NT2/D1 (cell line): ENCODE data around the gene CCL22.

ENCODE experiments used
- DNase-seq: peaks from one replicate; pipeline ENCODE4 v3.0.0-alpha.2; 2011; ENCODE audit warnings: low read depth, low spot score
- H3K27me3 ChIP-seq: 2 replicates; pipeline ENCODE4 v1.6.0; 2011; ENCODE audit warnings: mild to moderate bottlenecking; ENCODE audit not compliant: insufficient read length, insufficient read depth
- H3K36me3 ChIP-seq: 2 replicates; pipeline ENCODE4 v1.6.1; 2011; ENCODE audit warnings: mild to moderate bottlenecking, low read length, mixed read lengths; ENCODE audit not compliant: insufficient read depth, insufficient read length
- H3K4me1 ChIP-seq: 2 replicates; pipeline ENCODE4 v1.5.1; 2011; ENCODE audit not compliant: insufficient read depth, insufficient read length
- H3K4me3 ChIP-seq: 2 replicates; pipeline ENCODE4 v1.5.1; 2011; ENCODE audit warnings: low read depth; ENCODE audit not compliant: insufficient read length
- H3K9ac ChIP-seq: 2 replicates; pipeline ENCODE4 v1.6.0; 2011; ENCODE audit warnings: low read depth; ENCODE audit not compliant: insufficient read length
- H3K9me3 ChIP-seq: 2 replicates; pipeline ENCODE4 v1.5.1; 2011; ENCODE audit warnings: mild to moderate bottlenecking, low read length; ENCODE audit not compliant: insufficient read depth
- SUZ12 ChIP-seq: IDR thresholded peaks from 2 replicates; pipeline ENCODE4 v1.6.1; 2011; ENCODE audit not compliant: insufficient read length, insufficient read depth; ENCODE audit errors: extremely low read depth
- YY1 ChIP-seq: IDR thresholded peaks from 2 replicates; pipeline ENCODE4 v1.6.1; 2011; ENCODE audit not compliant: insufficient read length, insufficient read depth
- ZNF274 ChIP-seq: IDR thresholded peaks from 2 replicates; pipeline ENCODE4 v1.6.1; 2011; ENCODE audit warnings: mild to moderate bottlenecking, low read depth, low read length

The CCL22 gene

DNA sequence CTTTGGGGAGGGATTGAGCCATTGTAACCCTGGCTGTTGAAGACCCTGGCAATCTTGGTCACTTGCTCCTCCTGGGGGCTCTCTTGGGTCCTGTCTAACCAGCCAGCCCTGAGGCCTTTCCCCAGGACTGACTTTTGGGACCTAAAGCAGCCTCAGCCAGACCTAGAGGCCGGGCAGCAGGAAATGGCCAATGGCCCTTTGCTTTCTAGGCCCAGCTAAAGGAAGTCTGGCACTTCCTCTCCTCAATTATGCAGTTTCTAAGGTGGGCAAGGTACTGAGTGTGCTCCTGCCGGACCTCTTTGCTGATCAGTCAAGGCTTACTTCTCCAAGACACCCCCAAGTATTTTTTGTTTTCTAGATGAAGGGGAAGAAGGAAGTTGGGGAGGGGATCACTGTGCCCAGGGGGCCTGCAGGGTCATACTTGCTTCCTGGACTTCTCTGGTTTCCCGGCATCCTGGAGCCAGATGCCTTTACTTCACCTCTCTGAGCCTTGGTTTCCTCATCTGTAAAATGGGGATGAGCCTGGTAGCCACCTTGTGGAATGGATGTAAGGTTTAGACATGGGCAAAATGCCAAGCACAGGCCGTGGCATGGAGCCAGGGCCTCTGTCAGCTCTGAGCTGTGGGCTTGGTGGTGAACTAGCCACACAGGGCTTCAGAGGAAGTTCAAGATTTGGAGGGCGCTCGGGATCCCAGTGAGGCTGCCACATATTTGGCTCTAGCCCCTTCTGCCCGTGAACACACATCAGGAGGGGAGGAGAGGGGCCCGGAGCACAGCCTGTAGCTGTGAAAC lies 22.3 kb downstream of the CCL22 start:
- no peaks in the 10 kb centered on the region for H3K9me3 ChIP-seq
- no peaks in the 10 kb centered on the region for H3K27me3 ChIP-seq
- H3K4me3 ChIP-seq: no peak overlapping the region
- no peak for DNase-seq
- no peak for TF ChIP-seq SUZ12
- H3K4me1 ChIP-seq: peaks cover 16% of the 10 kb centered on the region
- peaks cover 24% of the 10 kb centered on the region for H3K36me3 ChIP-seq
- H3K9ac ChIP-seq: no peak overlapping the region

DNA sequence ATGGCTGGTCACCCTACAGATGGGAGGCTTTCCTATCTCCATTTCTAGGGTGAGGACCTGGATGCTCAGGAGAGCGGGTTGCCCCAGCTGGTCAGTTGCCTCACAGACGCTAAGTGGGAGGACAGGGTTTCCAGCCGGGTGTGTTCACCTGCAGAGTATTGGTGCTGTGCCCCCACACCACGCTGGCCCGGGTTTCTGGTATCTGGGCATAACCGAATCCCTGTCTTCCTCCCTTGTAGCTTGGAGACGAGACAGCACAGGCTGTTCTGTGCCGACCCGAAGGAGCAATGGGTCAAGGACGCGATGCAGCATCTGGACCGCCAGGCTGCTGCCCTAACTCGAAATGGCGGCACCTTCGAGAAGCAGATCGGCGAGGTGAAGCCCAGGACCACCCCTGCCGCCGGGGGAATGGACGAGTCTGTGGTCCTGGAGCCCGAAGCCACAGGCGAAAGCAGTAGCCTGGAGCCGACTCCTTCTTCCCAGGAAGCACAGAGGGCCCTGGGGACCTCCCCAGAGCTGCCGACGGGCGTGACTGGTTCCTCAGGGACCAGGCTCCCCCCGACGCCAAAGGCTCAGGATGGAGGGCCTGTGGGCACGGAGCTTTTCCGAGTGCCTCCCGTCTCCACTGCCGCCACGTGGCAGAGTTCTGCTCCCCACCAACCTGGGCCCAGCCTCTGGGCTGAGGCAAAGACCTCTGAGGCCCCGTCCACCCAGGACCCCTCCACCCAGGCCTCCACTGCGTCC lies 23.4 kb downstream of the CCL22 start:
- Histone ChIP-seq H3K36me3 (peaks cover 24% of the 10 kb centered on the region), H3K9ac (no peak overlapping the region), H3K27me3 (no peaks in the 10 kb centered on the region)

GRCh38 chr16:57382535-57383275 lies 24.1 kb downstream of the CCL22 start:
- TF ChIP-seq YY1: no peak
- TF ChIP-seq ZNF274: no peak
- TF ChIP-seq SUZ12: no peak
- peaks cover 20% of the 10 kb centered on the region for H3K4me1 ChIP-seq
- no peak for DNase-seq
- no peak overlapping the region for H3K9ac ChIP-seq
- no peak overlapping the region for H3K4me3 ChIP-seq
- peaks cover 24% of the 10 kb centered on the region for H3K36me3 ChIP-seq
- no peaks in the 10 kb centered on the region for H3K27me3 ChIP-seq
- no peaks in the 10 kb centered on the region for H3K9me3 ChIP-seq

More for the DNA sequence above, 23.4 kb downstream of the CCL22 start:
- H3K4me3 ChIP-seq: no peak overlapping the region
- no peak for DNase-seq
- TF ChIP-seq ZNF274 (no peak), YY1 (no peak), SUZ12 (no peak)
- no peaks in the 10 kb centered on the region for H3K9me3 ChIP-seq
- H3K4me1 ChIP-seq: peaks cover 20% of the 10 kb centered on the region

- H3K4me1 ChIP-seq: peaks cover 20% of the 10 kb centered on the region
- DNase-seq: peak; percentile 40
- H3K27me3 ChIP-seq: no peaks in the 10 kb centered on the region
Measured at GRCh38 chr16:57383276-57384247, 25.0 kb downstream of the CCL22 start.

GRCh38 chr16:57384248-57385070 lies 25.9 kb downstream of the CCL22 start:
- Histone ChIP-seq H3K9ac (peak overlapping the region; percentile 57), H3K27me3 (no peaks in the 10 kb centered on the region), H3K9me3 (no peaks in the 10 kb centered on the region), H3K4me1 (peaks cover 20% of the 10 kb centered on the region), H3K36me3 (peaks cover 24% of the 10 kb centered on the region), H3K4me3 (no peak overlapping the region)
- DNase-seq: no peak
- TF ChIP-seq ZNF274 (no peak), SUZ12 (no peak), YY1 (no peak)

More at GRCh38 chr16:57383276-57384247, 25.0 kb downstream of the CCL22 start:
- Histone ChIP-seq H3K36me3 (peaks cover 24% of the 10 kb centered on the region), H3K4me3 (no peak overlapping the region), H3K9me3 (no peaks in the 10 kb centered on the region), H3K9ac (peak overlapping the region; percentile 57)
- TF ChIP-seq YY1 (no peak), ZNF274 (no peak), SUZ12 (no peak)

GRCh38 chr16:57385083-57385482 lies 26.5 kb downstream of the CCL22 start:
- Histone ChIP-seq H3K4me1 (peaks cover 17% of the 10 kb centered on the region), H3K9me3 (no peaks in the 10 kb centered on the region), H3K27me3 (no peaks in the 10 kb centered on the region), H3K36me3 (peaks cover 18% of the 10 kb centered on the region), H3K4me3 (no peak overlapping the region), H3K9ac (no peak overlapping the region)
- no peak for TF ChIP-seq ZNF274
- no peak for TF ChIP-seq SUZ12
- no peak for TF ChIP-seq YY1
- DNase-seq: no peak
